HG03135 (cell line): ENCODE measurements around the gene CADM1.

Experiments
- ATAC-seq: cut with Tn5 transposase; IDR thresholded peaks from one replicate; pipeline ENCODE4 v1.9.1; 2021; ENCODE audit warnings: mild to moderate bottlenecking, moderate library complexity; ENCODE audit not compliant: unreplicated experiment

CADM1 gene

DNA sequence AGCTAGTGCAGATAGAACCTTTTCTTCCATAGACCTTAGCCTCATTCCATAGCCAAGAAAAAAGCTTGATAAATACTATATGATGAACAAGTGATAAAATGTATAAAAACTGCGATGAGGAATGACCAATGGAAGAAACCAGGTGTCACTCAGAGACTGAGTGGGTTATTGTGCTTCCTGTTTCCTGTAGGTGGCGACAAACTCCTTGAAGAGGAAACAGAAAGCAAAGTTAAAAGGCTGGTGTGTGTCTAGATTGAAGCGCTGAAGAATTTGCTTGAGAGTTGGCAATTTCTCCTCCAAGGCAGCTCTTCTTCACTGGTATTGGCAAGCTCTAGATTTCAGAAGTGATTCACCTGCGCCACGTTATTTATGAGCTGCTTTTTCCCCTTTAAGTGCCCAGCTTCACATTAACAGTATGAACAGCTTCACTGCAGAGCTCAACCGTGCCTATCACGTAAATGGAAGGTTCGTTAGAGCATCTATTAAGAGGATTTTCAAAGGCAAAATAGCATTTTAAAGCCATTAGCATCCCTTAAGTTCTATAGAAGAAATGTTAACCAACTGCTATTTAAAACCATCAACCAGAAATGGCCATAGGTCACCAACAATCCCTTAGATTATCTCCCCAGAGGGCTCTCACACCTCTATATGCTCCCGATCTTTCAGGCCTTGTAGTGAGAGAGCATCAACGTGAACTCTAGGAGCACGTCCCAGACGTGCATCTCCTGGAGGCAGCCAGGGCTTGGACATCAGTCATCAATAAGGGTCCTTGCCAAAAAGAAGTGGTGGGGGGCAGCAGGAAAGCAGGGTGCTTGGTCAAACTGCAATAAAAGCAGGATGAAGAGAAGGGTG lies 179.4 kb downstream of the CADM1 start:
- peak; percentile 59 for ATAC-seq

DNA sequence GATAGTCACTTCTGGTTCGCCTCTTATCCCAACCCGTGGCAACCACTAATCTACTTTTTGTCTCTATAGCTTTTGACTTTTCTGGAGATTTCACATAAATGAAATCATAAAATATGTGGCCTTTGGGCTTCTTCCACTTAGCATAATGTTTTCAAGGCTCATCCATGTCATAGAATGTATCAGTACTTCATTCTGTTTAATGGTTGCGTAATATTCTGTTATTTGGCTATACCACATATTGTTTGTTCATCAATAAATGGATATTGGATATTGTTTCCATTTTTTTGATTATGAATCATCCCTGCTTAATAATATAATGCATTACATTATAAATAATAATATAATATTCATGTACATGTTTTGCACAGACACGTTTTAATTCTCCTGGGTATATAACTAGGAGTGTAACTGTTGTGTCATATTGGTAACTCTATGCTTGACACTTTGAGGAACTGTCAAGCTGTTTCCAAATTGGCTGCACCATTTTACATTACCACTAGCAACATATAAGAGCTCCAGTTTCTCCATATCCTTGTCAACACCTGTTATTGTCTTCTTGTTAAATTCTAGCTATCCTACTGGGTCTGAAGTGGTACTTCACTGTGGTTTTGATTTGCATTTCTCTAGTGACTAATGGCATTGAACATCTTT lies 181.5 kb downstream of the CADM1 start:
- no peak for ATAC-seq

DNA sequence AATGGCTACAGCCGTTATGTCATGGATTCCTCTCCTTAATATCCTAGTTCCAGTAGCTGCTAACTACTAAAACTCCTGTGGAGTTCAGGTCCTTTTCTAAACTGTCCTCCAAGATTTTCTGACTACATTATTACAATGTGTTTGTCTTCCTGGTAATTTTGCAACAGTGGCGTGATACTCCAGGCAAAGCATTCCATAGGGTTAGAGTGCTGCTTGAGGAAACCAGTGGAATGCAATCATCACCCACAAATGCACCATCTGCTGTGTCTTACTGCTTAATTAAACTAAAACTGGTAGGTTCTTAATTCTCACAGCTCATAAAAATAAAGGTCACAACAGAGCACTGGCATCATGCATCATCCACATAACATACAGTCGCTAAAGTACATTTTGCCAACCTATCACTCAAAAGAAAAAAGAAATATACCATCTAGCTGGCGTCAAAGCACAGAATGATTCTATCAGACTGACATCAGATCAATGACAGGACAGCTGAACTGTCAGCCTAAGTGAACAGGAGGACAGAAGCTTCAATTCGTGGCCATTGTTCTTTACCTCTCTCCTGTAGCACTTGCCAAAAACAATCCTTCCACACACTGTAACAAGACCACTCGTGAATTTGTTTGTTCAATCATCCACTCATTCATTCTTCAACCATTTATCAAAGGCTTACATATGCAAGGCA lies 182.5 kb downstream of the CADM1 start:
- no peak for ATAC-seq

GRCh38 chr11:115317277-115318185 lies 186.7 kb downstream of the CADM1 start:
- no peak for ATAC-seq

DNA sequence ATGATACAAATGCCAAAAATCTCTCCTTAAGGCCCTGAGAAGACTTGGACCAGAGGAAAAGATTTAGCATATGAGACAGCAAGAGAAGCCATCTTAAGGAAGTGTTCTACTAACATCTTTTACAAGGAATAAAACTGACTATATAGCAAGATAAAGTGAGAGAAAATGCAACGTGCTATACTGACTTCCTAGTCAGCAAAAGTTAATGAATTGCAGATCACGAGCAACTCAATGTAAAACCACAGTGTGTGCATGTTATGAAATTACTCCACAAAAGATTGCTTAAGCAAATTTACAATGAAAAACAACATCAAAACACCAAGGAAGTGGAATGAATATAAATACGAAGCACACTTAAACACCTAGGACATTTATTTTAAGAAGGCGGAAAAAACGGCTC lies 187.5 kb downstream of the CADM1 start:
- no peak for ATAC-seq

DNA sequence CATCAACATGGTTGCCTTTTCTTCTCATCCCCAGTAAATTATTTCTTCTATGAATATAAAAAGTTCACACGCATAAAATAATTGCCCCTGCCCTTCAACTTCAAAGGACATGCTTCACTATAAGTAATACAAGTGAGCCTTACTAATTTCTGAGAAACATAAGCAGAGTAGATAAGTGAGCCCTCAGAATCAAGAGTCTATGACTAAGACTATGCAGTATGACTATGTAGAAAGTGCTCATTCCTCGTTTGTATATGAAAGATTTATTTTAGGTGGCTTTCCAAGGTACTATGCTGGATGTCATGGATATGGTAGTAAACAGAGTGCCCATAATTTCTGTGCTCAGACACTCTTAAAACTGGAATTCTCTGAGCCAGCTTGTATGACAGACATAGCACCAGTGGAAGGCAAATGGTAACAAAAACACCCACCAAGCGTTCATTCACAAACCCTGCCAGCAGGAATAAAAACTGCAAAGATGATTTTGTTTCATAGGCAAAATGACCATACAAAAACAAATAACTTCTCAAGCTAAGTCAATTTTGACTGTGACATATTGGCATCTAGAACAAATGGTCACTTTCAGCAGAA lies 189.8 kb downstream of the CADM1 start:
- no peak for ATAC-seq

DNA sequence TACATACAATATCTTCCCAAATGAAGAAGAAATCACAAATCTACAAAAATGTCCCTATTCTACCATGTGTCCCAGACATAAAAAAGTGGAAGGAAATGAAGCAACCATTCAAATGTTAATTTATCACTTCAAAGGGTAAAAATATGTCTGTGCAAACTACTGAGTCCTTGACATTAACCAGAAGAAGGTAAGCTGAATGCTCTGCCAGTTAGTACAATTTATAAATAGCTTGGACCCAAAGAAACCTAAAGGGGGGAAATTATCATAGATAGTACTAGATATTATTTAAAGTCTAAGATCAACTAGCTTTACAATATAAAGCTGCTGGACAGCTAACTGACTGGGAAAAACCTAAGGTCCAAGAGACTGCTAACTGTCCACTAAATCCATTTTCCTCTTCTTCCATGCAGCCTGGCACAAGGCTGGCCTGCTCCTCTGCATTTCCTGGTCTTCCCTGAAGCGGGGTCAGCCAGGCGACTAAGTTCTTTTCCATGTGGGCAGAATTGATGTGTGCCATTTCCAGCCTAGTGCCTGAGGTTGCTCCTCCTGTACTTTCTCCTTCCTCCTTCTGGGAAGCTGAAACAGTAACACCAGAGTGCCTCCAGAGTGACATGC lies 190.9 kb downstream of the CADM1 start:
- ATAC-seq: no peak

GRCh38 chr11:115311949-115312348 lies 192.3 kb downstream of the CADM1 start:
- no peak for ATAC-seq

- ATAC-seq: no peak
Measured at GRCh38 chr11:115306689-115307088, 197.5 kb downstream of the CADM1 start.

DNA sequence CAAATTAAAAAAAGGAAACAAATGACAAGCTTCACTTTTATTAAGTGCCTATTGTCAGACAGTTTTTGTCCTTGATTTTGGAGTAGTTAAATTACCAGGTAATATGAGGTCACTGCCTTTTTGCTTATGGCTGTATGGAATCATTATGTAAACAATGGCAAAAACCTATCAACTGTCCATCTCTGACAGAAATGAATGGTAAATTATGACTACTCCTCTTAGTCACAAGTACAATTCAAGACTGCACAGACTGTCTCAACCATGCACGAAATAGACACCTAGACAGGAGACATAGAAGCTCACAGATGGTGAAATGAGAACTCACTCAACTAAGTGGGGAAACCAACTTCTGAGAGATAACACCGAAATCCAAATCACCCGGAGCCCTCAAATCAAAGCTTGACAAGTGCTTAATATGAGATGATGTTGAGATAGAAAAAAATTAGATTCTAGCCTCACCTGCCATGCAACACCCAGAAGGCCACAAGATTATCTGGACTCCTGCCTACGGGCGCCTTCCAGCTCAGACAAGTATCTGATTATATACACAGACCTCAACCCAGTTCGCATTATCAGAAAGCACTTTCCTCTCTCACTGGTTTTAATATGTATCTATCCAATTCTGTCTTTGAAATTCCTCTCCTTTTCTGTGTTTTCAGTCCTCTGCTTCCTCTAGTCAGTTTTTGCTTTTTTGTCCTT lies 199.3 kb downstream of the CADM1 start:
- ATAC-seq: no peak

- no peak for ATAC-seq
Measured at GRCh38 chr11:115303929-115304531, 200.2 kb downstream of the CADM1 start.

DNA sequence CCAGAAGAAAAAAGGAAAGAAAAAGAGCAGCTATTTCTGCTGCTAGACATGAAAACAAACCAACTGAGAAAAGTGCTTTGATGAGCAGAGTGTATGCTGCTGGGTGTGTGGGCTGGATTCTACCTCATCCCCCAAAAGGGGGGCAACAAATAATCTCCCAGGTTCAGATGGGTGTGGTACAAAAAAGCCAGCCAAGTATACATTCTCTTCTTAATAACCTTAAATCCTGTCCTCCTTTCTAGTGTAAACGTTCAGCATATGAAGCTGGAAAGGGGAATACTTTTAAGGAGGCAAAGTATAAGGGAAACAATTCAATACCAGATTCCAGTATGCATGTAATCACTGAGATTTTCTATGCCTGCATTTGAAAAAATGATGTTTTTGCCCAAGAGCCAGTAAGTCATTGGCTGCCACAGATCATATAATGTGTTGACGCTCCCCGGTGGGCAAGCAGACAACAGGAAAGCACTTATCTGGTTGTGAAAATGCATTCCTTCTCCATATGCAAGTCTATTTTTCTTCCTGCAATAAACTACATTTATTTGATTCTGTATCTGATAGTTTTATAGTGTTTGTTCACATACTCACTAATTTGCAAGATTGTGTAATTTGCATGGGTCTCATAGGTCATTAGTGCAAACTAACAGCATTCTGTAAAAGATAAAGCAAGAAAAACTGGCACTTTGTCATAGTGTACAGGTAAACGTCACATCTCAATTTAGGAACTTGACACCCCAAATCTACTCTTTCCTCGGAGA lies 201.1 kb downstream of the CADM1 start:
- no peak for ATAC-seq

DNA sequence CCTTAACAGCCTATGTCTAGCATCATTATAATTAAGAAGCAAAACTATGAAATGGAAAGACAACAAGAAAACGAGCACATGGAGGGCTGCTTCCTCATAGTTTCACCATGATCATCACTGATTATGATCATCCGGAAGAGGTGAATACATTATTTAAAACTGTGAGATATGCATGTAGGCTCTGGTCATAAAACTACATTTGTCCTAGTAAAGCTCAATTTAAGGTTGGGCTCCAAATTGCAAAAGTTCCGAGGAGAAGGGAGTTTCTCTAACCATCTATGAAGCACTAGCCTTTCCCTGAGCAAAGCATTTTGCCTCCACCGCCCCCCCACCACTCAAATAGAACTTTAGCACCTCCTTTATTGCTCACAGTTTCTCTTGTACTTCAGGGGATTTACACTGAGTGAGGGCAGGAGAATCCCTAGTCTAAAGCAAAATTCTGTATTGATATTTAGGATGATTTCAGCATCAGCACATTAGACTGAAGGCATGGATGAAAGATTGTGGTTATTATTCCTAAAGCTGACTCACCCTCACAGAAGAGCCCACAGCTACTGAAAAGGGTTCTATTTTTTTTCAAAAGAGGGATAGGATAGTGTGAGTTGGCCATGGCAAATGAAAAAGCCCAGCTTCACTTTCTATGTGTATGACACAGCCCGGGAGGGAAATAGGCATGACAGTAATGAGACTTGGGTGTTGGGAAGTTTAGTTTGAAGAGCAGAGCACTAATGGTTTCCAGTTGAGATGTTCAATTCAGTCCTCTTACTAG lies 203.4 kb downstream of the CADM1 start:
- no peak for ATAC-seq

DNA sequence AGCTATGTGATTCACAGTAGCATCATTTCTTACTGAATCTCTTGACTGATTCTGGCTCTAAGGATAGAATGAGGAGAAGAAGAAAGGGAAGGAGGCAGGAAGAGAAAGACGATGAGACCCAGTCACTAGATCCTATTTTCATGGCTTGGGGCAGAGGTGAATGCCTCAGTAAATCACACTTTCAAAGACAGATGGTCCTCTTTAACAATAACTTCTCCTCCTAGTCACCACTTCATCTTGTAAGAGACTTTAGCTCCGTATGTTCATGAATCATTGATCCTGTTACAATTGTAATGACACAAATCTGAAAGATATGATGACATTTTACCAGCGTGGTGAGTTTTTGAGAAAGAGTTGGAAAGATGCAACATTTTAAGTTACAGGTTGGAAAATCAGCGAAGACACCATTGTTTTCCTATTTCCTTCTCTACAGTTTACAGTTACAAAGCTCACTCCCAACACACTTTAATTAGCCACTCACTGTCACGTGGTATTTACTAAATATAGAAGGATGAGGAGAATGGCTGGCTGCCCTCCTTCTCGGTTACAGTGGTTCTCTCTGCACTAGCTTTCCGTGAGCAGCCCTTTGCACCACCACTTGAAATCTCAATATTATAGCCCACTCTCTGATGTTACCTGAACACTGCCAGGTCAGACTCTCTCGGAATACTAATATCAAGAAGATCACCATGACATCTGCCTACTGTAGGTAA lies 205.8 kb downstream of the CADM1 start:
- ATAC-seq: no peak

DNA sequence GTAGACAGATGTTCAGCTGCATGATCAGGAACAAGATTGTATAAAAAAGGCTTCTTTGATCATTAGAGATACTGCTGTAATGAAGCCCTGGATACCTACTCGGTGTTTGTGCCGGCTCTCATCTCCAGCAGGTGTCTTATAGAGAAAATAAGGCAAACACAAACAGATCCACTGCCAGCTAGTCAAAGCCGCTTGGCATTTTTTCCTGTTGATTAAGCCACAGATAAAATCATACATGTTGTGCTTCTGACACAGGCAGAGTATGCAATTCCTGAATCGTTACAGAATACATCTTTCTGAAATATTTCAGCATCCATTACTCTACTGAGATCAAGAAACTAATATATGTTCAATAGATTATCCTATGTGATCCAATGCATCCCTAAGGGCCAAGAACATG lies 206.9 kb downstream of the CADM1 start:
- no peak for ATAC-seq

- ATAC-seq: no peak
Measured at GRCh38 chr11:115291325-115291724, 212.9 kb downstream of the CADM1 start.

DNA sequence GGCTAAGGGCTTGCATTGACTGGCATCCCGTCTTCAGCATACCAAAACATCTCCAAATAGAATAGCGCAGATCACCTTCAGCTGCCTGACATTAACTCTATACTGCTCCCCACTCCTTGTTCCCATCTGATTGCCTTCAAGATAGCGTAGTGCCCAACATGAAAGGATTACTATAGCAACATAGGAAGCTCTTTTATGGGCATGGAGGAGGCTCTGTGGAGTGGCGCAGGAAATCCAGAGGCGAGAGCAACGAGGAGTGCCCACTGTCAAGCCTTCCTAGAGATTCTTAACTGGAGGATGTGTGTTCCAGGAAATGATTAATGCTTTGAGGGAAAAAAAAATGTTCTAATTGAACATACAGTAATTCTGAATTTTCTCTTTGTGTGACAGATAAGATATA lies 213.3 kb downstream of the CADM1 start:
- no peak for ATAC-seq
